Adrenal gland (tissue), 12 donors: Measurements from ENCODE around the gene ZC3H7A. TPM values are rescaled to one million over a fixed set of nuclear protein-coding genes. Genes with fewer than 3 reads are reported as not detected.
A peak's percentile ranks its signal among the peaks of the same experiment; 100 is the strongest.

Experiments used
- DNase-seq, 7 donors: peaks; one replicate each; pipeline ENCODE4 v3.0.0-alpha.2; 2019 to 2020
- H3K27ac ChIP-seq, 5 donors: fragments of 200-600 bp; sonication (generic) in 4 of 5; 1 replicate in 3 of 5; 2 replicates in 2 of 5; pipeline versions ENCODE4 v1.5.1 to v1.8.0; 2016 to 2020; ENCODE audit warnings: mild to moderate bottlenecking in 1 of 5
- H3K27me3 ChIP-seq: fragments of 200-600 bp; 2 replicates; pipeline ENCODE4 v1.8.0; 2021
- H3K36me3 ChIP-seq, 2 donors: fragments of 200-600 bp; replicated peaks in 1 of 2; 1 replicate in 1 of 2; 2 replicates in 1 of 2; pipeline versions ENCODE4 v1.5.1 to v1.8.0; 2018 to 2022
- H3K4me1 ChIP-seq, 2 donors: fragments of 200-600 bp; replicated peaks in 1 of 2; 1 replicate in 1 of 2; 2 replicates in 1 of 2; pipeline versions ENCODE4 v1.5.1 to v1.8.0; 2018 to 2021
- H3K4me3 ChIP-seq, 4 donors: fragments of 200-600 bp; sonication (generic) in 3 of 4; one replicate each; pipeline ENCODE4 v1.5.1; 2016 to 2018
- H3K9me3 ChIP-seq, 3 donors: fragments of 200-600 bp; sonication (generic) in 1 of 3; replicated peaks in 1 of 3; 1 replicate in 2 of 3; 2 replicates in 1 of 3; pipeline versions ENCODE4 v1.5.1 to v1.8.0; 2016 to 2021
- POLR2A ChIP-seq, 2 donors: fragments of 450-650 bp; IDR thresholded peaks; one replicate each; pipeline ENCODE4 v1.6.1; 2017; ENCODE audit warnings: antibody characterized with exemption in 2 of 2, mild to moderate bottlenecking in 2 of 2, moderate library complexity in 1 of 2
- WGBS, 4 donors: extraction: QIAGEN DNeasy Blood & Tissue Kit in 2 of 4; methylation state at CpG; one replicate each; pipeline versions ENCODE4 v1.1.5 to v1.1.7; 2013 to 2017; 5-methylcytosine and 5-hydroxymethylcytosine counted together
- intact Hi-C, 2 donors: fragments of 100-400 bp; cut with DNase I; formaldehyde crosslinking; loops; one replicate each; pipeline versions ENCODE4 v1.14.1 to v1.15.0; 2022 to 2023
- polyA plus RNA-seq, 3 donors: library from polyadenylated mRNA; stranded (reverse); fragments of 200-250 nt in 2 of 3; fragments of 350-450 nt in 1 of 3; fragmentation: Illumina TruSeq in 1 of 3; extraction: RNeasy Lipid Tissue Mini Kit (QIAGEN cat#74804) in 1 of 3; gene quantifications; one replicate each; pipeline ENCODE4 v1.2.3, GENCODE V29; 2013 to 2014
- total RNA-seq, 9 donors: library from RNA; depleted of rRNA in 4 of 9; stranded (reverse); fragments of >200 nt in 4 of 9; fragments of 120-200 nt in 1 of 9; fragmentation: NEBNext Ultra II Directional in 1 of 9; extraction: Animal tissue kit (Norgen Biotek cat#: 25700) in 1 of 9; gene quantifications; one replicate each; pipeline versions ENCODE4 v1.1.0 to v1.2.4, GENCODE V29; 2013 to 2023
- TF ChIP-seq, protein P1 (sequence below), 6 experiments: fragments of 450-650 bp in 4 of 6; fragments of 200-600 bp in 2 of 6; sonication (generic) in 1 of 6; IDR thresholded peaks; 1 replicate in 5 of 6; 2 replicates in 1 of 6; pipeline versions ENCODE4 v1.5.1 to v1.8.0; 2016 to 2021; ENCODE audit warnings: antibody characterized with exemption in 6 of 6, mild to moderate bottlenecking in 2 of 6, moderate library complexity in 1 of 6
- donor health status: healthy with polysubstance abuse.
- donor health status: Bipolar disorder and iron deficiency.
- donor health status: DM: yes; HTN: yes; CAD: no.
- donor health status: DM: no; HTN: no; CAD: no.
- donor health status: DM: no; HTN: no; CAD: no.
- donor health status: DM: yes; HTN: yes; CAD: no.

The ZC3H7A gene
- total and polyA plus RNA-seq, 12 donors = 31.1 to 83.9 (median 43.0) TPM

DNA sequence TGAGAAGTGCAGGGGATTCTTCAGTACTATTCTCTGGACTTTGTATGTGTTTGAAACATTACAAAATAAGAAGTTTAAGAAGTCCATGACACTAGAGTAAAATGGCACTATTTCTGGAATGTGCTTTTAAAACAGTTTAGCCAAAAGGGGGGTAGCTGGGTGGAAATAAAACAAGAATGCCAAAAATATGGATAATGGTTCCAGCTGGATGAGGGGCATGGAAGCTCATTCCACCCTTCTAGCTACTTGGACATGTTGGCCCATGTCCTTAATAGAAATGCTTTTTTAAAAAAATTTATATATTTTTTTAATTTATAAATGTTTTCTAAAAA lies 13.1 kb downstream of the ZC3H7A start:
- H3K4me1 ChIP-seq = peaks cover 33 to 43% of the 10 kb centered on the region in 2 donors
- H3K27ac ChIP-seq = peak overlapping the region; percentile 70 to 92 (median 80)
- intact Hi-C loops = no loop called here
- peak overlapping the region in 1 of 4 donors; percentile 18 for H3K4me3 ChIP-seq
- H3K36me3 ChIP-seq = peaks cover 0 to 5% of the 10 kb centered on the region in 2 donors
- no peaks in the 10 kb centered on the region for H3K27me3 ChIP-seq
- TF ChIP-seq, protein P1, sequence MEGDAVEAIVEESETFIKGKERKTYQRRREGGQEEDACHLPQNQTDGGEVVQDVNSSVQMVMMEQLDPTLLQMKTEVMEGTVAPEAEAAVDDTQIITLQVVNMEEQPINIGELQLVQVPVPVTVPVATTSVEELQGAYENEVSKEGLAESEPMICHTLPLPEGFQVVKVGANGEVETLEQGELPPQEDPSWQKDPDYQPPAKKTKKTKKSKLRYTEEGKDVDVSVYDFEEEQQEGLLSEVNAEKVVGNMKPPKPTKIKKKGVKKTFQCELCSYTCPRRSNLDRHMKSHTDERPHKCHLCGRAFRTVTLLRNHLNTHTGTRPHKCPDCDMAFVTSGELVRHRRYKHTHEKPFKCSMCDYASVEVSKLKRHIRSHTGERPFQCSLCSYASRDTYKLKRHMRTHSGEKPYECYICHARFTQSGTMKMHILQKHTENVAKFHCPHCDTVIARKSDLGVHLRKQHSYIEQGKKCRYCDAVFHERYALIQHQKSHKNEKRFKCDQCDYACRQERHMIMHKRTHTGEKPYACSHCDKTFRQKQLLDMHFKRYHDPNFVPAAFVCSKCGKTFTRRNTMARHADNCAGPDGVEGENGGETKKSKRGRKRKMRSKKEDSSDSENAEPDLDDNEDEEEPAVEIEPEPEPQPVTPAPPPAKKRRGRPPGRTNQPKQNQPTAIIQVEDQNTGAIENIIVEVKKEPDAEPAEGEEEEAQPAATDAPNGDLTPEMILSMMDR (IDR thresholded peaks at IDR 0.05) = no peak
- no peak for TF ChIP-seq POLR2A (IDR thresholded peaks at IDR 0.05)
- H3K9me3 ChIP-seq = no peaks in the 10 kb centered on the region
- DNase-seq = peak in 1 of 7 donors; percentile 5

GRCh38 chr16:11783319-11784037 lies 13.6 kb downstream of the ZC3H7A start:
- H3K4me3 ChIP-seq = peak overlapping the region in 1 of 4 donors; percentile 18
- no peaks in the 10 kb centered on the region for H3K27me3 ChIP-seq
- H3K4me1 ChIP-seq = peaks cover 33 to 41% of the 10 kb centered on the region in 2 donors
- WGBS, 4 donors = 10 to 17% (median 12%) methylated on average over 5 of the region's 5 CpGs
- peak in 1 of 7 donors; percentile 25 for DNase-seq
- TF ChIP-seq POLR2A (IDR thresholded peaks at IDR 0.05) = no peak
- TF ChIP-seq, protein P1 (IDR thresholded peaks at IDR 0.05) = no peak
- peaks cover 0 to 11% of the 10 kb centered on the region in 2 donors for H3K36me3 ChIP-seq
- intact Hi-C loops = no loop called here
- H3K27ac ChIP-seq = peak overlapping the region; percentile 70 to 92 (median 80)
- no peaks in the 10 kb centered on the region for H3K9me3 ChIP-seq

- no peaks in the 10 kb centered on the region for H3K9me3 ChIP-seq
- H3K27ac ChIP-seq = peak overlapping the region in 3 of 5 donors; percentile 8 to 81 (median 69)
- WGBS, 4 donors = 59 to 69% (median 62%) methylated on average over 5 of the region's 5 CpGs
Observed at GRCh38 chr16:11781773-11782172, 15.3 kb downstream of the ZC3H7A start.

GRCh38 chr16:11780991-11781680 lies 15.9 kb downstream of the ZC3H7A start:
- Histone ChIP-seq H3K36me3 (peaks cover 0 to 32% of the 10 kb centered on the region in 2 donors), H3K27ac (peak overlapping the region in 3 of 5 donors; percentile 8 to 81 (median 38)), H3K4me1 (peaks cover 33 to 37% of the 10 kb centered on the region in 2 donors), H3K9me3 (no peaks in the 10 kb centered on the region), H3K27me3 (no peaks in the 10 kb centered on the region), H3K4me3 (no peak overlapping the region)
- DNase-seq = peak in 1 of 7 donors; percentile 17
- 76 to 90% (median 89%) methylated on average over 4 of the region's 4 CpGs for WGBS, 4 donors
- intact Hi-C loops = no loop called here
- TF ChIP-seq, protein P1 (IDR thresholded peaks at IDR 0.05) = no peak
- no peak for TF ChIP-seq POLR2A (IDR thresholded peaks at IDR 0.05)

More at GRCh38 chr16:11781773-11782172, 15.3 kb downstream of the ZC3H7A start:
- TF ChIP-seq POLR2A (IDR thresholded peaks at IDR 0.05) = no peak
- TF ChIP-seq, protein P1 (IDR thresholded peaks at IDR 0.05) = no peak
- Histone ChIP-seq H3K27me3 (no peaks in the 10 kb centered on the region), H3K36me3 (peaks cover 0 to 28% of the 10 kb centered on the region in 2 donors), H3K4me3 (no peak overlapping the region), H3K4me1 (peaks cover 33 to 41% of the 10 kb centered on the region in 2 donors)
- intact Hi-C loops = no loop called here
- DNase-seq = peak in 1 of 7 donors; percentile 7
